Parietal lobe (tissue), 1 donor: ENCODE measurements around the gene HDAC2. TPM values are rescaled to one million over a fixed set of nuclear protein-coding genes. Genes with fewer than 3 reads are reported as not detected.

Experiments used
- total RNA-seq: library from RNA; depleted of rRNA; stranded (reverse); fragments of >200 nt; gene quantifications from one replicate; pipeline ENCODE4 v1.2.3, GENCODE V29; 2014

The HDAC2 gene
- total RNA-seq = 209 TPM

DNA sequence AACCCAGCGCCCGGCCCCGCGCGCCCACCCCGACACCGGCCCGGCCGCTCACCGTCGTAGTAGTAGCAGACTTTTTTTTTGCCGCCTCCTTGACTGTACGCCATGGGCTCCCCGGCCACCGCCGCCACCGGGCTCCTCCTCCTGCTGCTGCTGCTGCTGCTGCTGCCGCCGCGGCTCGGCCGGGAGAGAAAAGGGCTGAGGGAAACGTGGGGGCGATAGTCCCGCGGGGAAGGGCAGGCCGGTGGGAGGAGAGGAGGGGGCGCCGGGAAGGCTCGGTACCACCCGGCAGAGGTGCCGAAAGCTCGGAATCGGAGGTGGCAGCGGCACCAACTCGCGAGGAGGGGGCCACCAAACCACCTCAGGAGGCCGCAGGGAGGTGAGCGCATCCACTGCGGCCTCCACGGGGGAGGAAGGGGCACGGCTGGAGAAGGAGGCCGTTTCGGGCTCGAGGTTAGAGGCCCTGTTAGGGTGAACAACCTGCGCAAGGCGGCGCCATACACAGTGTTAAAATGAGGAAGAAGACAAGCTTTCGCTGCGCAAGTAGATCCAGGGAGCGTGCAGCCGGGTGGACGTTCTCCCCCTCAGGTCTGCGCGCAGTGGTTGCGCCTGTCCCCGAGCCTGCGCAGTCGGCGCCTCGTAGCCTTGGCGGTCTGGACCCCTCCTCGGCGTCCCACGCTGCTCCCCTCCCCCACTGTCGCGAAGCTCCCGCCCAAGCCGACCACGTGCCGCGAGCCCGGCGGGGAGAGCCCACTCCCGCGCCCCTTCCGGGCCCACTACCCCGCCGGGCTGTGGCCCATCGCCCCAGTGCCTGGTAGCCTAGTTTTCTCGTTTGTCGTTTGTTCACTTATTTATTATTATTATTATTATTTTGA is at the start of gene HDAC2:
Gene HDAC2 (minus strand): TSS at position 344 of the 872 bp plus-strand sequence. CDS start 240 bp downstream, at position 104.

Other genes starting within 250 kb of the HDAC2 start
- 298 TPM for gene MARCKS, start 113.8 kb downstream of the HDAC2 start, total RNA-seq